ENCODE results near the gene SNX9. TPM values are rescaled to one million over a fixed set of nuclear protein-coding genes. Genes with fewer than 3 reads are reported as not detected.

Gene SNX9
- total RNA-seq, 1 donor from 2014 or later: 68.6 TPM

GRCh38 chr6:157906537-157907061 lies 83.6 kb downstream of the SNX9 start:
- Mint-ChIP-seq H3K4me3 (ENCODE audit: unreplicated experiment) (peak overlapping the region; percentile 65), H3K27me3 (ENCODE audit: unreplicated experiment) (no peaks in the 10 kb centered on the region), H3K36me3 (ENCODE audit: low read depth, unreplicated experiment) (peaks cover 41% of the 10 kb centered on the region), H3K9me3 (ENCODE audit: unreplicated experiment) (no peaks in the 10 kb centered on the region), H3K4me1 (ENCODE audit: unreplicated experiment) (peaks cover 37% of the 10 kb centered on the region), H3K27ac (ENCODE audit: unreplicated experiment) (peak overlapping the region; percentile 83)
- DNase-seq (ENCODE audit: low spot score): no peak
- TF ChIP-seq CTCF (IDR thresholded peaks at IDR 0.05; ENCODE audit: unreplicated experiment): no peak

- H3K36me3 Mint-ChIP-seq (ENCODE audit: low read depth, unreplicated experiment): peaks cover 50% of the 10 kb centered on the region
- DNase-seq (ENCODE audit: low spot score): no peak
- H3K9me3 Mint-ChIP-seq (ENCODE audit: unreplicated experiment): no peaks in the 10 kb centered on the region
- peaks cover 37% of the 10 kb centered on the region for H3K4me1 Mint-ChIP-seq (ENCODE audit: unreplicated experiment)
- peak overlapping the region; percentile 83 for H3K27ac Mint-ChIP-seq (ENCODE audit: unreplicated experiment)
- TF ChIP-seq CTCF (IDR thresholded peaks at IDR 0.05; ENCODE audit: unreplicated experiment): no peak
- H3K4me3 Mint-ChIP-seq (ENCODE audit: unreplicated experiment): no peak overlapping the region
- no peaks in the 10 kb centered on the region for H3K27me3 Mint-ChIP-seq (ENCODE audit: unreplicated experiment)
Observed at GRCh38 chr6:157907651-157908050, 84.6 kb downstream of the SNX9 start.

- H3K36me3 Mint-ChIP-seq (ENCODE audit: low read depth, unreplicated experiment): peaks cover 48% of the 10 kb centered on the region
- H3K9me3 Mint-ChIP-seq (ENCODE audit: unreplicated experiment): no peaks in the 10 kb centered on the region
- H3K4me1 Mint-ChIP-seq (ENCODE audit: unreplicated experiment): peaks cover 37% of the 10 kb centered on the region
- H3K4me3 Mint-ChIP-seq (ENCODE audit: unreplicated experiment): peak overlapping the region; percentile 76
- H3K27ac Mint-ChIP-seq (ENCODE audit: unreplicated experiment): peak overlapping the region; percentile 83
- H3K27me3 Mint-ChIP-seq (ENCODE audit: unreplicated experiment): no peaks in the 10 kb centered on the region
- DNase-seq (ENCODE audit: low spot score): no peak
- TF ChIP-seq CTCF (IDR thresholded peaks at IDR 0.05; ENCODE audit: unreplicated experiment): no peak
Observed at GRCh38 chr6:157908369-157909281, 85.6 kb downstream of the SNX9 start.

GRCh38 chr6:157909282-157909664 lies 86.2 kb downstream of the SNX9 start:
- no peaks in the 10 kb centered on the region for H3K27me3 Mint-ChIP-seq (ENCODE audit: unreplicated experiment)
- TF ChIP-seq CTCF (IDR thresholded peaks at IDR 0.05; ENCODE audit: unreplicated experiment): no peak
- H3K4me1 Mint-ChIP-seq (ENCODE audit: unreplicated experiment): peaks cover 37% of the 10 kb centered on the region
- H3K9me3 Mint-ChIP-seq (ENCODE audit: unreplicated experiment): no peaks in the 10 kb centered on the region
- no peak overlapping the region for H3K4me3 Mint-ChIP-seq (ENCODE audit: unreplicated experiment)
- DNase-seq (ENCODE audit: low spot score): no peak
- peaks cover 52% of the 10 kb centered on the region for H3K36me3 Mint-ChIP-seq (ENCODE audit: low read depth, unreplicated experiment)
- H3K27ac Mint-ChIP-seq (ENCODE audit: unreplicated experiment): no peak overlapping the region

GRCh38 chr6:157911278-157911677 lies 88.2 kb downstream of the SNX9 start:
- no peak for DNase-seq (ENCODE audit: low spot score)
- no peak overlapping the region for H3K4me3 Mint-ChIP-seq (ENCODE audit: unreplicated experiment)
- H3K9me3 Mint-ChIP-seq (ENCODE audit: unreplicated experiment): no peaks in the 10 kb centered on the region
- no peak for TF ChIP-seq CTCF (IDR thresholded peaks at IDR 0.05; ENCODE audit: unreplicated experiment)
- H3K27ac Mint-ChIP-seq (ENCODE audit: unreplicated experiment): peak overlapping the region; percentile 79
- H3K4me1 Mint-ChIP-seq (ENCODE audit: unreplicated experiment): peaks cover 21% of the 10 kb centered on the region
- no peaks in the 10 kb centered on the region for H3K27me3 Mint-ChIP-seq (ENCODE audit: unreplicated experiment)
- peaks cover 58% of the 10 kb centered on the region for H3K36me3 Mint-ChIP-seq (ENCODE audit: low read depth, unreplicated experiment)

Data from endothelial cell (in vitro differentiated cells).